CD14-positive monocyte (primary cell): ENCODE data around the gene BIN1. TPM values are rescaled to one million over a fixed set of nuclear protein-coding genes. Genes with fewer than 3 reads are reported as not detected.

Experiments used
- DNase-seq, 3 donors: peaks; one replicate each; pipeline ENCODE4 v3.0.0-alpha.2; 2011 to 2022
- H2AFZ ChIP-seq: 2 replicates; pipeline ENCODE4 v1.6.0; 2012; ENCODE audit warnings: mild to moderate bottlenecking, low read depth, low read length, inconsistent platforms; ENCODE audit not compliant: insufficient read depth, poor library complexity, severe bottlenecking
- H3K27ac ChIP-seq, 2 donors: 1 replicate in 1 of 2; 2 replicates in 1 of 2; pipeline ENCODE4 v1.5.1; 2012 to 2013; ENCODE audit warnings: low read length in 2 of 2, control low read depth in 1 of 2, inconsistent platforms in 1 of 2, low read depth in 1 of 2, mild to moderate bottlenecking in 1 of 2
- H3K27me3 ChIP-seq, 2 donors: one replicate each; pipeline versions ENCODE4 v1.6.0 to v1.6.1; 2011 to 2013; ENCODE audit warnings: low read length in 2 of 2; ENCODE audit not compliant: control insufficient read depth in 2 of 2, insufficient read depth in 2 of 2
- H3K36me3 ChIP-seq, 2 donors: replicated peaks in 1 of 2; 1 replicate in 1 of 2; 2 replicates in 1 of 2; pipeline versions ENCODE4 v1.5.1 to v1.6.1; 2012 to 2013; ENCODE audit warnings: low read length in 2 of 2, control low read depth in 1 of 2, inconsistent platforms in 1 of 2, mild to moderate bottlenecking in 1 of 2; ENCODE audit not compliant: insufficient read depth in 2 of 2, control insufficient read depth in 1 of 2
- H3K4me1 ChIP-seq, 2 donors: 1 replicate in 1 of 2; 2 replicates in 1 of 2; pipeline versions ENCODE4 v1.5.1 to v1.6.1; 2012 to 2013; ENCODE audit warnings: low read length in 2 of 2, control low read depth in 1 of 2, inconsistent platforms in 1 of 2, mild to moderate bottlenecking in 1 of 2, moderate library complexity in 1 of 2; ENCODE audit not compliant: insufficient read depth in 2 of 2, control insufficient read depth in 1 of 2
- H3K4me2 ChIP-seq: replicated peaks from 2 replicates; pipeline ENCODE3; 2012; ENCODE audit warnings: low read length, moderate library complexity, mild to moderate bottlenecking; ENCODE audit not compliant: poor library complexity, severe bottlenecking; ENCODE audit errors: extremely low read depth
- H3K4me3 ChIP-seq, 3 experiments: fragments of 200-600 bp in 1 of 3; sonication (generic) in 1 of 3; replicated peaks in 1 of 3; 1 replicate in 2 of 3; 2 replicates in 1 of 3; pipeline ENCODE4 v1.5.1; 2011 to 2013; ENCODE audit warnings: low read length in 3 of 3, mild to moderate bottlenecking in 3 of 3, control low read depth in 2 of 3, low read depth in 2 of 3, inconsistent platforms in 1 of 3, moderate library complexity in 1 of 3
- H3K79me2 ChIP-seq: 2 replicates; pipeline ENCODE4 v1.6.0; 2012; ENCODE audit warnings: mild to moderate bottlenecking, control low read depth, inconsistent platforms, low read length, moderate library complexity; ENCODE audit not compliant: insufficient read depth
- H3K9ac ChIP-seq: 2 replicates; pipeline ENCODE4 v1.6.0; 2017; ENCODE audit warnings: low read length, mild to moderate bottlenecking; ENCODE audit not compliant: insufficient read depth, poor library complexity, severe bottlenecking
- H3K9me3 ChIP-seq, 2 donors: replicated peaks in 1 of 2; 1 replicate in 1 of 2; 2 replicates in 1 of 2; pipeline versions ENCODE4 v1.5.1 to v1.6.1; 2012 to 2013; ENCODE audit warnings: low read length in 2 of 2, control low read depth in 1 of 2; ENCODE audit not compliant: control insufficient read depth in 1 of 2, insufficient read depth in 1 of 2
- H4K20me1 ChIP-seq: 2 replicates; pipeline ENCODE4 v1.6.0; 2012; ENCODE audit warnings: mild to moderate bottlenecking, low read length, control low read depth, moderate library complexity; ENCODE audit not compliant: insufficient read depth
- H3K27ac Mint-ChIP-seq, 7 donors: one replicate each; pipeline ENCODE4 v1.8.0; 2020; ENCODE audit warnings: mild to moderate bottlenecking in 7 of 7, mixed read lengths in 7 of 7, moderate library complexity in 6 of 7, inconsistent platforms in 2 of 7
- H3K27me3 Mint-ChIP-seq, 3 donors: one replicate each; pipeline ENCODE4 v1.8.0; 2021 to 2022; ENCODE audit warnings: low read depth in 3 of 3, mild to moderate bottlenecking in 3 of 3, mixed read lengths in 3 of 3, moderate library complexity in 3 of 3, inconsistent platforms in 1 of 3
- H3K36me3 Mint-ChIP-seq, 2 donors: one replicate each; pipeline ENCODE4 v1.8.0; 2020; ENCODE audit warnings: mixed read lengths in 2 of 2, inconsistent platforms in 1 of 2, mild to moderate bottlenecking in 1 of 2
- H3K4me1 Mint-ChIP-seq: one replicate; pipeline ENCODE4 v1.8.0; 2020; ENCODE audit warnings: mild to moderate bottlenecking, mixed read lengths
- H3K4me3 Mint-ChIP-seq, 2 donors: one replicate each; pipeline ENCODE4 v1.8.0; 2020; ENCODE audit warnings: mild to moderate bottlenecking in 2 of 2, mixed read lengths in 2 of 2, moderate library complexity in 1 of 2
- H3K9me3 Mint-ChIP-seq, 7 donors: one replicate each; pipeline ENCODE4 v1.8.0; 2020 to 2022; ENCODE audit warnings: mixed read lengths in 7 of 7, mild to moderate bottlenecking in 6 of 7, moderate library complexity in 6 of 7, inconsistent platforms in 2 of 7
- WGBS: methylation state at CpG from one replicate; pipeline ENCODE4 v1.1.5; 2013; ENCODE audit warnings: missing lambda C conversion rate; ENCODE audit not compliant: insufficient coverage; 5-methylcytosine and 5-hydroxymethylcytosine counted together
- intact Hi-C, 2 donors: fragments of 100-400 bp; cut with micrococcal nuclease; formaldehyde crosslinking; loops; one replicate each; pipeline versions ENCODE4 v1.15.0 to v1.15.1; 2023
- polyA plus RNA-seq, 3 donors: library from polyadenylated mRNA; depleted of rRNA in 1 of 3; unstranded in 2 of 3; stranded (reverse) in 1 of 3; fragments of 300-500 nt in 2 of 3; fragments of >200 nt in 1 of 3; fragmentation: Illumina TruSeq in 2 of 3; gene quantifications; 1 replicate in 2 of 3; 2 replicates in 1 of 3; pipeline ENCODE4 v1.2.3, GENCODE V29; 2012 to 2021
- TF ChIP-seq, protein P1 (sequence below): fragments of 200-600 bp; IDR thresholded peaks from one replicate; pipeline ENCODE4 v1.8.0; 2022; ENCODE audit warnings: antibody characterized with exemption, mild to moderate bottlenecking

The BIN1 gene
- polyA plus RNA-seq, 3 donors = 3.4 to 7.5 (median 4.1) TPM

DNA sequence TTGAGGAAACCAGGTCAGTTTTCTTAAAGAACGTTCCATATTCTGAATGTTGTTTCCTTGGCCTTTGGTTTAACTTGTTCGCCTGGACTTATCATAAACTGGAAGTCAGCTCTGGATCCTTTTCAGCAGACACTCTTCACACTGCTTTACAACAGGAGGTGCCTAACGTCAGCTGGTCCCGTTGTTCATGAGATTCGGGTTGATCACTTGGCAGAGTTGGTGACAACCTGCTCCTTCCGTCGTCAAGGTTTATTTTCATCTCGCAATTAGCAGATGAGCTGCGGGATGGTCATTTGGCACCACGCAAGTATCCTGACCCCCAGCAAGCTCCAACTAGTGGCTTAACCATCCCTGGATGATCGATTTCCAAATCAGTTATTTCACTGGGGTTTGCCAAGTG lies 23.0 kb upstream of the BIN1 start:
- DNase-seq = no peak
- no peaks in the 10 kb centered on the region for H4K20me1 ChIP-seq
- no peak overlapping the region for H3K27ac ChIP-seq
- no peak overlapping the region for H2AFZ ChIP-seq
- Mint-ChIP-seq H3K4me1 (peaks cover 11% of the 10 kb centered on the region), H3K9me3 (peaks cover 0 to 4% (median 0%) of the 10 kb centered on the region in 7 donors), H3K4me3 (no peak overlapping the region), H3K27ac (no peak overlapping the region), H3K27me3 (peaks cover 0 to 2% (median 2%) of the 10 kb centered on the region in 3 donors), H3K36me3 (no peaks in the 10 kb centered on the region)
- no peaks in the 10 kb centered on the region for H3K36me3 ChIP-seq
- 92% methylated on average over 9 of the region's 11 CpGs for WGBS
- no peak overlapping the region for H3K9ac ChIP-seq
- no peaks in the 10 kb centered on the region for H3K79me2 ChIP-seq
- no peak overlapping the region for H3K4me2 ChIP-seq
- H3K9me3 ChIP-seq = no peaks in the 10 kb centered on the region
- intact Hi-C loops = no loop called here
- peaks cover 9 to 14% of the 10 kb centered on the region in 2 donors for H3K4me1 ChIP-seq
- no peaks in the 10 kb centered on the region for H3K27me3 ChIP-seq
- TF ChIP-seq, protein P1, sequence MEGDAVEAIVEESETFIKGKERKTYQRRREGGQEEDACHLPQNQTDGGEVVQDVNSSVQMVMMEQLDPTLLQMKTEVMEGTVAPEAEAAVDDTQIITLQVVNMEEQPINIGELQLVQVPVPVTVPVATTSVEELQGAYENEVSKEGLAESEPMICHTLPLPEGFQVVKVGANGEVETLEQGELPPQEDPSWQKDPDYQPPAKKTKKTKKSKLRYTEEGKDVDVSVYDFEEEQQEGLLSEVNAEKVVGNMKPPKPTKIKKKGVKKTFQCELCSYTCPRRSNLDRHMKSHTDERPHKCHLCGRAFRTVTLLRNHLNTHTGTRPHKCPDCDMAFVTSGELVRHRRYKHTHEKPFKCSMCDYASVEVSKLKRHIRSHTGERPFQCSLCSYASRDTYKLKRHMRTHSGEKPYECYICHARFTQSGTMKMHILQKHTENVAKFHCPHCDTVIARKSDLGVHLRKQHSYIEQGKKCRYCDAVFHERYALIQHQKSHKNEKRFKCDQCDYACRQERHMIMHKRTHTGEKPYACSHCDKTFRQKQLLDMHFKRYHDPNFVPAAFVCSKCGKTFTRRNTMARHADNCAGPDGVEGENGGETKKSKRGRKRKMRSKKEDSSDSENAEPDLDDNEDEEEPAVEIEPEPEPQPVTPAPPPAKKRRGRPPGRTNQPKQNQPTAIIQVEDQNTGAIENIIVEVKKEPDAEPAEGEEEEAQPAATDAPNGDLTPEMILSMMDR = no peak
- H3K4me3 ChIP-seq = no peak overlapping the region

DNA sequence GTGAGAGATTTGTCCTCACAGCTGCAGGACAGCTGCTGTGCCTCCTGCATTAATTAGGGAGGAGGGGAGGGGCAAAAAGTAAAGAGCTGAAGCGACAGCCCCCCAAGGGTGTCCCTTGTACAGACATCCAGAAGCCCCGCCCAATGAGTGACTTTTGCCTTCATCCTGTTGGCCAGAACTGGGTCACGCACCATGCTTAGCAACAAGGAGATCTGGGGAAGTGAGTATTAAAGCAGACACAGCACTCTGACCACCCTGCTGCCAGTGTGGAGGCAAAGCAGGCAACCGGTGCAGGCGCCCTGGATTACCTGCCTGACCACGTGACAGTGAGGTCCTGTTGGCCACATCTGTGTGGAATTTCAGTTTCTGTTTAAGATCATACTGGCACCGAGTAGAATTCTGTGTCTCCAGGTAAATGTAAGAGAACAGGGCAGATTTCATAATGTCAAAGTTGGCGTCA lies 21.5 kb upstream of the BIN1 start:
- no peak overlapping the region for H3K4me3 Mint-ChIP-seq
- TF ChIP-seq, protein P1 = no peak
- H4K20me1 ChIP-seq = no peaks in the 10 kb centered on the region
- H3K27me3 Mint-ChIP-seq = peaks cover 0 to 2% (median 2%) of the 10 kb centered on the region in 3 donors
- H3K9me3 Mint-ChIP-seq = peaks cover 2 to 10% (median 6%) of the 10 kb centered on the region in 7 donors
- intact Hi-C loops = no loop called here
- H3K27ac ChIP-seq = no peak overlapping the region
- peak overlapping the region; percentile 23 for H2AFZ ChIP-seq
- peak overlapping the region; percentile 13 for H3K4me2 ChIP-seq
- peak in 1 of 3 donors; percentile 46 for DNase-seq
- 71% methylated on average over 7 of the region's 8 CpGs for WGBS
- H3K4me3 ChIP-seq = peak overlapping the region in 1 of 3 experiments; percentile 17
- no peaks in the 10 kb centered on the region for H3K36me3 Mint-ChIP-seq
- no peaks in the 10 kb centered on the region for H3K9me3 ChIP-seq
- H3K36me3 ChIP-seq = no peaks in the 10 kb centered on the region
- H3K4me1 Mint-ChIP-seq = no peaks in the 10 kb centered on the region
- H3K27me3 ChIP-seq = no peaks in the 10 kb centered on the region
- H3K4me1 ChIP-seq = no peaks in the 10 kb centered on the region
- H3K27ac Mint-ChIP-seq = peak overlapping the region in 1 of 7 donors; percentile 43
- H3K9ac ChIP-seq = no peak overlapping the region
- no peaks in the 10 kb centered on the region for H3K79me2 ChIP-seq
